Osteoblast (primary cell): ENCODE results near the gene PELO. TPM values are rescaled to one million over a fixed set of nuclear protein-coding genes. Genes with fewer than 3 reads are reported as not detected.
"Not testable (repeated sequence)": the region's sequence is repeated elsewhere in the genome, so short reads cannot be mapped to it uniquely, and the experiment has no call there.

Experiments
- DNase-seq: peaks from one replicate; pipeline ENCODE4 v3.0.0; 2011; ENCODE audit warnings: low spot score, mixed read lengths; ENCODE audit not compliant: insufficient read length; ENCODE audit errors: missing footprints
- H2AFZ ChIP-seq: 2 replicates; pipeline ENCODE4 v1.6.0; 2011; ENCODE audit warnings: mild to moderate bottlenecking, low read length
- H3K27ac ChIP-seq: 2 replicates; pipeline ENCODE4 v1.5.1; 2011; ENCODE audit warnings: mild to moderate bottlenecking, low read depth, low read length, moderate library complexity
- H3K27me3 ChIP-seq: 2 replicates; pipeline ENCODE4 v1.6.0; 2012; ENCODE audit warnings: mild to moderate bottlenecking, control low read depth, inconsistent platforms, low read length, moderate library complexity; ENCODE audit not compliant: insufficient read depth
- H3K36me3 ChIP-seq: 2 replicates; pipeline ENCODE4 v1.5.1; 2011; ENCODE audit warnings: mild to moderate bottlenecking, low read length, control low read depth, moderate library complexity; ENCODE audit not compliant: insufficient read depth
- H3K4me1 ChIP-seq: 2 replicates; pipeline ENCODE4 v1.5.1; 2011; ENCODE audit warnings: mild to moderate bottlenecking, low read length, control low read depth, moderate library complexity; ENCODE audit not compliant: insufficient read depth
- H3K4me2 ChIP-seq: 2 replicates; pipeline ENCODE4 v1.6.0; 2011; ENCODE audit warnings: mild to moderate bottlenecking, low read length; ENCODE audit not compliant: insufficient read depth
- H3K4me3 ChIP-seq: fragments of 200-600 bp; sonication (generic); 3 replicates; pipeline ENCODE4 v1.5.1; 2012; ENCODE audit warnings: mild to moderate bottlenecking, low read length, inconsistent platforms; ENCODE audit not compliant: insufficient read depth
- H3K79me2 ChIP-seq: 2 replicates; pipeline ENCODE4 v1.6.0; 2012; ENCODE audit warnings: mild to moderate bottlenecking, low read length, control low read depth, inconsistent platforms; ENCODE audit not compliant: insufficient read depth
- H3K9me3 ChIP-seq: 2 replicates; pipeline ENCODE4 v1.5.1; 2011; ENCODE audit warnings: low read depth, low read length, control low read depth
- H4K20me1 ChIP-seq: 2 replicates; pipeline ENCODE4 v1.6.0; 2012; ENCODE audit warnings: mild to moderate bottlenecking, low read length, control low read depth; ENCODE audit not compliant: insufficient read depth
- total RNA-seq: library from RNA; depleted of rRNA; stranded (reverse); fragments of >200 nt; gene quantifications from 2 replicates; pipeline ENCODE4 v1.2.3, GENCODE V29; 2012
- TF ChIP-seq, protein P1 (sequence below): IDR thresholded peaks from 2 replicates; pipeline ENCODE4 v1.5.1; 2011; ENCODE audit warnings: mild to moderate bottlenecking, low read depth, low read length, moderate library complexity; ENCODE audit errors: extremely low read depth

The PELO gene
- total RNA-seq, 1 donor: 21.4 TPM

DNA sequence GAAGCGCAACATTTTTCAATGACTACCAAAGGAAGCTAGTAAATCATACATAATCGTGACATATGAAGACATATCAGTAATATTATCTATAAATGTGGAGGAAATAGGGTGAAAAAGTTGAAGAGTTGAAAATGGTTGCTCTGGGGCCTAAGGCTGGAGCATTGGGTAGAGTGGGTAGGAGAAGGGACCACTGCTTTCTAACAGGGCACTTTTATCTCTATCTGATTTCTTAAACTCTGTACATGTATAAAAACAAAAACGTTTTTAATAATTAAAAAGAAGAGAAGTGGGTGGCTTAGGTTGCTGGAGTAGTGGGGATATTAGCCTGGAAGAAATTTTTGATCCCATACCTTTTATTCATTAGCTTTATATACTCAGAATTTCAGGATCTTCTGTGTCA lies 44.2 kb upstream of the PELO start:
- Histone ChIP-seq H4K20me1 (no peaks in the 10 kb centered on the region), H3K4me3 (no peak overlapping the region), H3K27me3 (no peaks in the 10 kb centered on the region), H3K9me3 (no peaks in the 10 kb centered on the region), H3K4me1 (peaks cover 11% of the 10 kb centered on the region), H2AFZ (no peak overlapping the region), H3K36me3 (no peaks in the 10 kb centered on the region), H3K79me2 (no peaks in the 10 kb centered on the region), H3K27ac (no peak overlapping the region), H3K4me2 (no peak overlapping the region)
- TF ChIP-seq, protein P1, sequence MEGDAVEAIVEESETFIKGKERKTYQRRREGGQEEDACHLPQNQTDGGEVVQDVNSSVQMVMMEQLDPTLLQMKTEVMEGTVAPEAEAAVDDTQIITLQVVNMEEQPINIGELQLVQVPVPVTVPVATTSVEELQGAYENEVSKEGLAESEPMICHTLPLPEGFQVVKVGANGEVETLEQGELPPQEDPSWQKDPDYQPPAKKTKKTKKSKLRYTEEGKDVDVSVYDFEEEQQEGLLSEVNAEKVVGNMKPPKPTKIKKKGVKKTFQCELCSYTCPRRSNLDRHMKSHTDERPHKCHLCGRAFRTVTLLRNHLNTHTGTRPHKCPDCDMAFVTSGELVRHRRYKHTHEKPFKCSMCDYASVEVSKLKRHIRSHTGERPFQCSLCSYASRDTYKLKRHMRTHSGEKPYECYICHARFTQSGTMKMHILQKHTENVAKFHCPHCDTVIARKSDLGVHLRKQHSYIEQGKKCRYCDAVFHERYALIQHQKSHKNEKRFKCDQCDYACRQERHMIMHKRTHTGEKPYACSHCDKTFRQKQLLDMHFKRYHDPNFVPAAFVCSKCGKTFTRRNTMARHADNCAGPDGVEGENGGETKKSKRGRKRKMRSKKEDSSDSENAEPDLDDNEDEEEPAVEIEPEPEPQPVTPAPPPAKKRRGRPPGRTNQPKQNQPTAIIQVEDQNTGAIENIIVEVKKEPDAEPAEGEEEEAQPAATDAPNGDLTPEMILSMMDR: no peak
- no peak for DNase-seq

DNA sequence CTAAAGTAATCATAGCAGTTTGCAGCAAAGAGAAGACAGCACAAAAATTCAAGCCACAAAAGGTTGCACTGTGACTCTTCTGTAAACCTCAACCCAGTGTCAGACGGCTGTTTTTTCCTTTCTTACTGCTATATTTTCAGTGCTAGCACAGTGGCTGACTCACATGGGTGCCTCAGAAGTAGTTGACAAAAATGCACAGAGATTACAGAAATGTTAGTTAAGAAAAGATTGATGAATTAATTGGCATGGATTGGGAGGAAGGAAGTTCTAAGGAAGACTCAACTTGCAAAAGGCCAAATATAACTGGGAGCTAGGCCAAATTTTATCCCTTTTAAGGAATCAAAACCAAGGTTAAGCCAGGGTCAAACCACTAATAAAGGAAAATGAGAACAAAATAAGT lies 43.7 kb upstream of the PELO start:
- Histone ChIP-seq H3K4me2 (no peak overlapping the region), H2AFZ (no peak overlapping the region)
- TF ChIP-seq, protein P1: no peak

GRCh38 chr5:52744867-52745458 lies 42.8 kb upstream of the PELO start:
- not testable (repeated sequence) for H3K79me2 ChIP-seq, H4K20me1 ChIP-seq, H3K27ac ChIP-seq, H3K27me3 ChIP-seq, H3K4me3 ChIP-seq, H2AFZ ChIP-seq, DNase-seq, H3K4me2 ChIP-seq, H3K9me3 ChIP-seq, H3K36me3 ChIP-seq
- peaks cover 11% of the 10 kb centered on the region for H3K4me1 ChIP-seq

More for the DNA sequence above, 43.7 kb upstream of the PELO start:
- Histone ChIP-seq H3K27me3 (no peaks in the 10 kb centered on the region), H3K27ac (no peak overlapping the region), H3K9me3 (no peaks in the 10 kb centered on the region), H3K79me2 (no peaks in the 10 kb centered on the region), H3K36me3 (no peaks in the 10 kb centered on the region), H4K20me1 (no peaks in the 10 kb centered on the region), H3K4me3 (no peak overlapping the region), H3K4me1 (peaks cover 11% of the 10 kb centered on the region)
- DNase-seq: no peak

DNA sequence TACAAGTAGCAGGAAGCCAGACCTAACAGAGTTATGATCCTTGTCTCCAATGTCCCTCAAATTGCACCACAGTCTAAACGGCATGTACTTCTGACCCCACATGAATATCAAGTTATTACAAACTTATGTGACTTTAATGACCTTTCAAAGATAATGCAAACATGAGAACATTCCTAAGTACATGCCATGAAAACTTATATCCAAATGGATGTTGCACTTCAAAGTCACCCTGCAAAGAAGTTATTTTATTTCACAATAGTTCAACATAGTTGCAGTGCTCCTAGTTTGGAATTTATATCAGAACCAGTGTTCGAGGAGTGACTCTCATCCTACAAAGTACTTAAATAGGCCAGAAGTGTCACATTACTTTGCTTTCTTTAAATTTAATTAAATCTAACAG lies 41.2 kb upstream of the PELO start:
- no peak for DNase-seq
- Histone ChIP-seq H3K9me3 (no peaks in the 10 kb centered on the region), H3K27ac (no peak overlapping the region), H3K36me3 (no peaks in the 10 kb centered on the region), H3K79me2 (no peaks in the 10 kb centered on the region), H3K4me1 (peaks cover 11% of the 10 kb centered on the region), H3K27me3 (no peaks in the 10 kb centered on the region), H4K20me1 (no peaks in the 10 kb centered on the region), H3K4me3 (no peak overlapping the region), H3K4me2 (no peak overlapping the region), H2AFZ (no peak overlapping the region)
- TF ChIP-seq, protein P1: no peak
